ENCODE results near the gene CYYR1.

The CYYR1 gene

DNA sequence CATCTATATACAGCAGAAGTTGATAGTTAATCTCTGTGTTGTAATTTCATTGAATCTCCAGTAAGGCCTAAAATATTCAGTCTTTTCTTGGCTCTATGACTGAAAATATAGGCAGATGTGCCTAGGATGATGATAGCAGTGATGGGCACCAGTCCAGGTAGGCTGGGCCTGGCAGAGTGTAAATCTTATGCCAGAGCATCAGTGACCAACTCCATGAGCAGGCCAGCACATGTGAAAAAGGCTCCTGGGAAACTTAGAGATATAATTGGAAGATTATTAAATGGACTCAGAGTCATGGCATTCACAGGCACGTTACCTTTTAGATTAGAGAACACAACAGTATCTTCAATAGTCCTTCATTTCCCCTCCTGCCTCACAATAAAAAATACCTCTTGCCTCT, 20.7 kb upstream of the CYYR1 start:
- Histone ChIP-seq H3K4me3 (ENCODE audit: control insufficient read depth in 1 of 7, extremely low read depth in 1 of 7, insufficient read depth in 4 of 7, low read depth in 2 of 7, low read length in 6 of 7) (no peak overlapping the region), H3K9me3 (ENCODE audit: control extremely low read depth in 1 of 5, control insufficient read depth in 4 of 5, insufficient read depth in 2 of 5, low read depth in 1 of 5, low read length in 4 of 5) (no peaks in the 10 kb centered on the region), H3K27ac (ENCODE audit: insufficient read depth in 1 of 2, low read depth in 1 of 2, low read length in 2 of 2, poor library complexity in 1 of 2, severe bottlenecking in 2 of 2) (no peak overlapping the region), H3K4me1 (ENCODE audit: control extremely low read depth in 1 of 4, control insufficient read depth in 4 of 4, insufficient read depth in 4 of 4, low read length in 3 of 4) (no peaks in the 10 kb centered on the region), H3K36me3 (ENCODE audit: control insufficient read depth in 4 of 4, insufficient read depth in 4 of 4, low read length in 3 of 4) (no peaks in the 10 kb centered on the region), H3K27me3 (replicated peaks in 2 of 5; ENCODE audit: control insufficient read depth in 4 of 5, insufficient read depth in 5 of 5, low read length in 4 of 5) (no peaks in the 10 kb centered on the region)
- WGBS (ENCODE audit: insufficient coverage), result no CpG with 5 or more reads among the region's 1 CpG
- no peak for DNase-seq
- ChIA-PET POLR2A (no interaction called here), CTCF (no interaction called here)

DNA sequence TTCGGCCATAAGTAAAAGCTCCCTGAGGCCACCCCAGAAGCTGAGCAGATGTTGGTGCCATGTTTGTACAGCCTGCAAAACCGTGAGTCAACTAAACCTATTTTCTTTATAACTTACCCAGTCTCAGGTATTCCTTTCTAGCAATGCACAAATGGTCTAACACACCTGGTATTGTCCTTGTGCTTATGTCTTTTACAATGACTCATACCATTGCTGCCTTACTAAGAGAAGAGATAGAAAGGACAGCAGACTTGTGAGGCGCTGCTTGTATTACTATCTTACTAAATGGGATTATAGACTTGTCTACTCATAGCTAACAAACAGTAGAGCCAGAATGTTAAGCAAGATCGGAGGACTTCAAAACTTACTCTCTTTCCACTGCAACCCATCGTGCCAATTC, 18.5 kb upstream of the CYYR1 start:
- Histone ChIP-seq H3K27ac (ENCODE audit: insufficient read depth in 1 of 2, low read depth in 1 of 2, low read length in 2 of 2, poor library complexity in 1 of 2, severe bottlenecking in 2 of 2) (no peak overlapping the region), H3K4me1 (ENCODE audit: control extremely low read depth in 1 of 4, control insufficient read depth in 4 of 4, insufficient read depth in 4 of 4, low read length in 3 of 4) (no peaks in the 10 kb centered on the region), H3K4me3 (ENCODE audit: control insufficient read depth in 1 of 7, extremely low read depth in 1 of 7, insufficient read depth in 4 of 7, low read depth in 2 of 7, low read length in 6 of 7) (no peak overlapping the region), H3K9me3 (ENCODE audit: control extremely low read depth in 1 of 5, control insufficient read depth in 4 of 5, insufficient read depth in 2 of 5, low read depth in 1 of 5, low read length in 4 of 5) (no peaks in the 10 kb centered on the region), H3K36me3 (ENCODE audit: control insufficient read depth in 4 of 4, insufficient read depth in 4 of 4, low read length in 3 of 4) (no peaks in the 10 kb centered on the region), H3K27me3 (replicated peaks in 2 of 5; ENCODE audit: control insufficient read depth in 4 of 5, insufficient read depth in 5 of 5, low read length in 4 of 5) (no peaks in the 10 kb centered on the region)
- 96% methylated on average over 4 of the region's 5 CpGs for WGBS (ENCODE audit: insufficient coverage)
- DNase-seq, result no peak
- POLR2A ChIA-PET, result interaction anchor here (0.6 to 0.7 kb wide), 2 partner anchors 14 to 536 kb away, joined by 3 to 7 read pairs; no protein-coding TSS in a partner anchor
- CTCF ChIA-PET, result no interaction called here

DNA sequence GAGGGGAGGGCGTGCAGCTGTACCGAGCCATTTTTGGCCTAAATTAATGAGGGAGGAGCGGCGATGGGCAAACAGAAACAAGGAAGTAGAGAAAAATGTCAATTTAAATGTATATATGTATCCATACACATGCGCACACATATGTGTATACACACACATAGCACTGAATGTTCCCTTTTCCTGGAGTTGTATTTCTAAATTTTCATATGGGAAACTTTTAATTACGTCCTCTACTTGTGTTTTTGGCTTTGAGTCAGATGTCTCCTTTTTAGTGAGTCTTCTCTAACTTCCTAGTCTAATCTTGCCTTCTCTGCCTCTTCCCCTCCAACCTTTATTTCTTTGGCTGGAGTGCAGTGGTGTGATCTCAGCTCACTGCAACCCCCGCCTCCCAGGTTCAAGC, 15.4 kb upstream of the CYYR1 start:
- no peak for DNase-seq
- ChIA-PET CTCF (interaction anchor here (1.1 kb wide), 1 partner anchor 9 kb away, joined by 3 read pairs; no protein-coding TSS in a partner anchor), POLR2A (no interaction called here)
- H3K4me3 ChIP-seq (ENCODE audit: control insufficient read depth in 1 of 7, extremely low read depth in 1 of 7, insufficient read depth in 4 of 7, low read depth in 2 of 7, low read length in 6 of 7), result no peak overlapping the region
- H3K27me3 ChIP-seq (replicated peaks in 2 of 5; ENCODE audit: control insufficient read depth in 4 of 5, insufficient read depth in 5 of 5, low read length in 4 of 5), result no peaks in the 10 kb centered on the region
- H3K27ac ChIP-seq (ENCODE audit: insufficient read depth in 1 of 2, low read depth in 1 of 2, low read length in 2 of 2, poor library complexity in 1 of 2, severe bottlenecking in 2 of 2), result no peak overlapping the region
- H3K4me1 ChIP-seq (ENCODE audit: control extremely low read depth in 1 of 4, control insufficient read depth in 4 of 4, insufficient read depth in 4 of 4, low read length in 3 of 4), result no peaks in the 10 kb centered on the region
- no peaks in the 10 kb centered on the region for H3K9me3 ChIP-seq (ENCODE audit: control extremely low read depth in 1 of 5, control insufficient read depth in 4 of 5, insufficient read depth in 2 of 5, low read depth in 1 of 5, low read length in 4 of 5)
- no peaks in the 10 kb centered on the region for H3K36me3 ChIP-seq (ENCODE audit: control insufficient read depth in 4 of 4, insufficient read depth in 4 of 4, low read length in 3 of 4)
- WGBS (ENCODE audit: insufficient coverage), result 100% methylated on average over 1 of the region's 7 CpGs

DNA sequence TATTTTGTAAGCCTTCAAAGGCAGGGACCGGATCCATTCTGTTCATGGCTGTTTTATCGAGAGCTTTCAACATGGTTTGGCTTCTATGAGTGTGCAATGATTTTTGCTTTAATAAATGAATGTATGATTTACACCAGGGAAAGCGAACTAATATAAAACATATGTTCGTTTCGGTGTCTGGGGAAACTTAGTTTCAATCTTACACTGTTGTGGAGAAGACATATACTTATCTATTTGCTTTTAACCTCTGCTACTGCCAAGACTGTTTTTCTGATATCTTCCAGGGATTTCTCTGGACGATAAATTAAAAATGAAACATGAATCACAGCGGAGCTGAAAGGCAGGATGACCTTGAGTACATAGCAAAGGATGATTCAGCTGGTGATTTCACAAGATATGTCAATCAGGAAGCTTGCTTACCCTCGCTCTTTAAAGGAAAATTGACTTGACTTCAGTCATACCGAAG, 14.7 kb upstream of the CYYR1 start:
- no peak for DNase-seq
- Histone ChIP-seq H3K4me3 (ENCODE audit: control insufficient read depth in 1 of 7, extremely low read depth in 1 of 7, insufficient read depth in 4 of 7, low read depth in 2 of 7, low read length in 6 of 7) (no peak overlapping the region), H3K4me1 (ENCODE audit: control extremely low read depth in 1 of 4, control insufficient read depth in 4 of 4, insufficient read depth in 4 of 4, low read length in 3 of 4) (no peaks in the 10 kb centered on the region), H3K27ac (ENCODE audit: insufficient read depth in 1 of 2, low read depth in 1 of 2, low read length in 2 of 2, poor library complexity in 1 of 2, severe bottlenecking in 2 of 2) (no peak overlapping the region), H3K36me3 (ENCODE audit: control insufficient read depth in 4 of 4, insufficient read depth in 4 of 4, low read length in 3 of 4) (no peaks in the 10 kb centered on the region), H3K9me3 (ENCODE audit: control extremely low read depth in 1 of 5, control insufficient read depth in 4 of 5, insufficient read depth in 2 of 5, low read depth in 1 of 5, low read length in 4 of 5) (no peaks in the 10 kb centered on the region), H3K27me3 (replicated peaks in 2 of 5; ENCODE audit: control insufficient read depth in 4 of 5, insufficient read depth in 5 of 5, low read length in 4 of 5) (no peaks in the 10 kb centered on the region)
- ChIA-PET POLR2A (no interaction called here), CTCF (interaction anchor here (0.7 to 1.1 kb wide), 2 partner anchors 10 to 81 kb away, joined by 3 read pairs; no protein-coding TSS in a partner anchor)
- WGBS (ENCODE audit: insufficient coverage), result 97% methylated on average over 8 of the region's 9 CpGs

DNA sequence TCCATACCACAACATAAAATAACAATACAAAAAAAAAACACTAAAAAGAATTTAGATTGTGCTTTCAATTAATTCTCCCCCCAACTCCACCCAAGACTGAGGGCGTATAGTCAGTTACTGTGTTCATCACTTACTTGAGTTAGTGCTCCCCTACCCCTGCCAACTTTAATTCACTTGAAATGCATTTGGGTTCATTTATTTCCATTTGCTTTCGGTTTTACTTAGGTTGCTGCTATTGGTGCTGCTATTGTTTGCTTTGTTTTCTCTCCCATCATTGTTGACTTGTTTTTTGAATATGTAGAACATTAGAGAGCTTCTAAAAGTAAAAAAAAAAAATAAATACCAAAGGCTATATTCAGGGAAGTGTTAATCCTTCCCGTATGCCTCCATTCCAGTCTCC, 10.7 kb upstream of the CYYR1 start:
- no peak for DNase-seq
- Histone ChIP-seq H3K4me3 (ENCODE audit: control insufficient read depth in 1 of 7, extremely low read depth in 1 of 7, insufficient read depth in 4 of 7, low read depth in 2 of 7, low read length in 6 of 7) (no peak overlapping the region), H3K27ac (ENCODE audit: insufficient read depth in 1 of 2, low read depth in 1 of 2, low read length in 2 of 2, poor library complexity in 1 of 2, severe bottlenecking in 2 of 2) (no peak overlapping the region), H3K27me3 (replicated peaks in 2 of 5; ENCODE audit: control insufficient read depth in 4 of 5, insufficient read depth in 5 of 5, low read length in 4 of 5) (no peaks in the 10 kb centered on the region), H3K4me1 (ENCODE audit: control extremely low read depth in 1 of 4, control insufficient read depth in 4 of 4, insufficient read depth in 4 of 4, low read length in 3 of 4) (no peaks in the 10 kb centered on the region), H3K9me3 (ENCODE audit: control extremely low read depth in 1 of 5, control insufficient read depth in 4 of 5, insufficient read depth in 2 of 5, low read depth in 1 of 5, low read length in 4 of 5) (peaks cover 0 to 11% (median 4%) of the 10 kb centered on the region in 5 experiments), H3K36me3 (ENCODE audit: control insufficient read depth in 4 of 4, insufficient read depth in 4 of 4, low read length in 3 of 4) (no peaks in the 10 kb centered on the region)
- POLR2A ChIA-PET, result no interaction called here
- CTCF ChIA-PET, result no interaction called here
- WGBS (ENCODE audit: insufficient coverage), result 100% methylated on average over 1 of the region's 3 CpGs

DNA sequence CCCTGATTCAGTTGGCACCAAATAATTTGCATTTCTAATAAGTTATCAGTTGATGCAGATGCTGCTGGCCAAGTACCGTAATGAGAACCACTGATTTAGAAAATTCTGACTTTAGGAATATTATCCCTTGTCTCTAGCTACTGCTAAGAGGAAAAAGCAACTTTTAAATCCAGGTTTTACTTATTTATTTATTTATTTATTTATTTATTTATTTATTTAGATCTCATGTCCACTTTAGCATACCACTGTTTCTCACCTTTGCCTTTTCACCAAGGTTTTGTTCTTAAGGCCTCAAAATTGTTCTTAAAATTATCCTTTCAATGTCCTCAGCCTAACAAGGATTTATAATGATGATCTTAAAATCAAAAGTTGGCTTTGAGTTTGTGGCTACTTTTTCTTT, 8.7 kb upstream of the CYYR1 start:
- Histone ChIP-seq H3K9me3 (ENCODE audit: control extremely low read depth in 1 of 5, control insufficient read depth in 4 of 5, insufficient read depth in 2 of 5, low read depth in 1 of 5, low read length in 4 of 5) (peaks cover 0 to 11% (median 5%) of the 10 kb centered on the region in 5 experiments), H3K4me1 (ENCODE audit: control extremely low read depth in 1 of 4, control insufficient read depth in 4 of 4, insufficient read depth in 4 of 4, low read length in 3 of 4) (no peaks in the 10 kb centered on the region), H3K36me3 (ENCODE audit: control insufficient read depth in 4 of 4, insufficient read depth in 4 of 4, low read length in 3 of 4) (no peaks in the 10 kb centered on the region), H3K27me3 (replicated peaks in 2 of 5; ENCODE audit: control insufficient read depth in 4 of 5, insufficient read depth in 5 of 5, low read length in 4 of 5) (no peaks in the 10 kb centered on the region), H3K4me3 (ENCODE audit: control insufficient read depth in 1 of 7, extremely low read depth in 1 of 7, insufficient read depth in 4 of 7, low read depth in 2 of 7, low read length in 6 of 7) (no peak overlapping the region), H3K27ac (ENCODE audit: insufficient read depth in 1 of 2, low read depth in 1 of 2, low read length in 2 of 2, poor library complexity in 1 of 2, severe bottlenecking in 2 of 2) (no peak overlapping the region)
- no CpG with 5 or more reads among the region's 1 CpG for WGBS (ENCODE audit: insufficient coverage)
- ChIA-PET POLR2A (no interaction called here), CTCF (no interaction called here)
- DNase-seq, result no peak

DNA sequence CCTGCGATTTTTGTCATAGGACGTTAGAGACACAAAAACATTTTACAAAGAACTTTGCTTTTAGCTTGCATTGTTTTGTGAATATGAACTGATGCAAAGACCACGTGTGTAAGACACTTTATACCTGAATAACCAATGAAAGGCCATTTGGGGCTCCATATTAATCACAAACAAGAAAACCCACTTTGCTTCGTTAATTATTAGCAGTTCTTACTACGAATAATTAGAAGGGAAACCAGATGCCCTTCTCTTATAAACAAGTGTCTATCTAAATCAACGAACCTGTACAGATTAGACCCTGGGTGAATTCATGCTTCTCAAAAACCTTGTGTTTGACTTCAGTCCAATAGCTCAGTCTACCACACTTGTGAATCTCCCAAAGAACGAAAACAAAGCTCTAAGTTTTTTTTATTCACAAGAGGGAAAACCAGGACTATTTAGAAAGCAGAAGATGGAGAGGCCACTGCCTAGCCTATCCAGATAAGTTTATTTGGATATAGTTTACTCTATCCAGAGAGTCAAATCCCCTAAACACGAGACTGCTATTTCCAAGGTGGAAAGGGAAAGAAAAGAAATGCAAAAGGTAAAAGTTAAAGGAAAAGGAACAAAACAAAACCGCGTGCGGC, 897 bp downstream of the CYYR1 start:
- H3K4me1 ChIP-seq (ENCODE audit: control extremely low read depth in 1 of 4, control insufficient read depth in 4 of 4, insufficient read depth in 4 of 4, low read length in 3 of 4), result peaks cover 5 to 22% (median 18%) of the 10 kb centered on the region in 4 experiments
- POLR2A ChIA-PET, result no interaction called here
- H3K9me3 ChIP-seq (ENCODE audit: control extremely low read depth in 1 of 5, control insufficient read depth in 4 of 5, insufficient read depth in 2 of 5, low read depth in 1 of 5, low read length in 4 of 5), result peaks cover 0 to 6% (median 3%) of the 10 kb centered on the region in 5 experiments
- 0% methylated on average over 4 of the region's 11 CpGs for WGBS (ENCODE audit: insufficient coverage)
- CTCF ChIA-PET, result interaction anchor here (0.6 to 1.5 kb wide), 2 partner anchors 18 to 612 kb away, joined by 3 to 5 read pairs; no protein-coding TSS in a partner anchor
- no peaks in the 10 kb centered on the region for H3K27me3 ChIP-seq (replicated peaks in 2 of 5; ENCODE audit: control insufficient read depth in 4 of 5, insufficient read depth in 5 of 5, low read length in 4 of 5)
- H3K36me3 ChIP-seq (ENCODE audit: control insufficient read depth in 4 of 4, insufficient read depth in 4 of 4, low read length in 3 of 4), result no peaks in the 10 kb centered on the region
- H3K27ac ChIP-seq (ENCODE audit: insufficient read depth in 1 of 2, low read depth in 1 of 2, low read length in 2 of 2, poor library complexity in 1 of 2, severe bottlenecking in 2 of 2), result peak overlapping the region; percentile 35 to 70
- peak overlapping the region; percentile 64 to 97 (median 87) for H3K4me3 ChIP-seq (ENCODE audit: control insufficient read depth in 1 of 7, extremely low read depth in 1 of 7, insufficient read depth in 4 of 7, low read depth in 2 of 7, low read length in 6 of 7)
- peak in 2 of 3 donors; percentile 60 to 67 for DNase-seq

Measured in common myeloid progenitor, CD34-positive (primary cell).